H9 (cell line): ENCODE results near the gene MSL2. TPM values are rescaled to one million over a fixed set of nuclear protein-coding genes. Genes with fewer than 3 reads are reported as not detected.

ENCODE experiments used
- DNase-seq: peaks from one replicate; pipeline ENCODE4 v3.0.0-alpha.2; 2017
- H2AFZ ChIP-seq: one replicate; pipeline ENCODE4 v1.6.1; 2013; ENCODE audit warnings: mild to moderate bottlenecking, low read length, control low read depth, moderate library complexity
- H2AK5ac ChIP-seq: 2 replicates; pipeline ENCODE4 v1.6.1; 2013; ENCODE audit warnings: low read length, control low read depth, mixed read lengths; ENCODE audit not compliant: insufficient read length
- H2BK120ac ChIP-seq: one replicate; pipeline ENCODE4 v1.6.1; 2013; ENCODE audit warnings: low read depth, mild to moderate bottlenecking, low read length, control low read depth, inconsistent platforms; ENCODE audit not compliant: poor library complexity, severe bottlenecking
- H2BK12ac ChIP-seq: 2 replicates; pipeline ENCODE4 v1.6.1; 2013; ENCODE audit warnings: low read length, control low read depth, mixed read lengths, low read depth; ENCODE audit not compliant: insufficient read length
- H2BK15ac ChIP-seq: 2 replicates; pipeline ENCODE4 v1.6.1; 2013; ENCODE audit warnings: low read depth, low read length, control low read depth
- H2BK20ac ChIP-seq: one replicate; pipeline ENCODE4 v1.6.1; 2013; ENCODE audit warnings: low read depth, mild to moderate bottlenecking, low read length, control low read depth, inconsistent platforms; ENCODE audit not compliant: poor library complexity, severe bottlenecking
- H2BK5ac ChIP-seq: 2 replicates; pipeline ENCODE4 v1.6.1; 2013; ENCODE audit warnings: low read length, control low read depth, mixed read lengths; ENCODE audit not compliant: insufficient read length
- H3K14ac ChIP-seq: 2 replicates; pipeline ENCODE4 v1.6.1; 2013; ENCODE audit warnings: low read length, control low read depth; ENCODE audit not compliant: insufficient read depth
- H3K18ac ChIP-seq: 2 replicates; pipeline ENCODE4 v1.6.1; 2013; ENCODE audit warnings: low read depth, mild to moderate bottlenecking, mixed read lengths, low read length, control low read depth; ENCODE audit not compliant: insufficient read length
- H3K23ac ChIP-seq: 2 replicates; pipeline ENCODE4 v1.6.1; 2013; ENCODE audit warnings: low read length, control low read depth, mixed read lengths, low read depth; ENCODE audit not compliant: insufficient read length
- H3K23me2 ChIP-seq: 2 replicates; pipeline ENCODE4 v1.6.1; 2013; ENCODE audit warnings: low read depth, mild to moderate bottlenecking, mixed read lengths, low read length, control low read depth; ENCODE audit not compliant: insufficient read length, poor library complexity, severe bottlenecking
- H3K27ac ChIP-seq: 2 replicates; pipeline ENCODE4 v1.5.1; 2013; ENCODE audit warnings: low read length, control low read depth, mixed read lengths, low read depth; ENCODE audit not compliant: insufficient read length
- H3K27me3 ChIP-seq: 2 replicates; pipeline ENCODE4 v1.6.1; 2013; ENCODE audit warnings: low read length, control low read depth, inconsistent platforms; ENCODE audit not compliant: insufficient read depth
- H3K4ac ChIP-seq: 2 replicates; pipeline ENCODE4 v1.6.1; 2013; ENCODE audit warnings: low read depth, mild to moderate bottlenecking, control low read depth, inconsistent platforms, low read length, moderate library complexity
- H3K4me1 ChIP-seq: 2 replicates; pipeline ENCODE4 v1.6.1; 2013; ENCODE audit warnings: low read length, control low read depth, inconsistent platforms; ENCODE audit not compliant: insufficient read depth
- H3K4me2 ChIP-seq: 2 replicates; pipeline ENCODE4 v1.6.1; 2013; ENCODE audit warnings: low read length, control low read depth, mixed read lengths; ENCODE audit not compliant: insufficient read length, insufficient read depth
- H3K56ac ChIP-seq: 2 replicates; pipeline ENCODE4 v1.6.1; 2013; ENCODE audit warnings: low read depth, mild to moderate bottlenecking, mixed read lengths, low read length, control low read depth; ENCODE audit not compliant: insufficient read length
- H3K79me1 ChIP-seq: 2 replicates; pipeline ENCODE4 v1.6.1; 2013; ENCODE audit warnings: low read depth, mild to moderate bottlenecking, moderate library complexity, low read length, control low read depth, inconsistent platforms; ENCODE audit not compliant: insufficient read depth, poor library complexity, severe bottlenecking
- H3K79me2 ChIP-seq: 2 replicates; pipeline ENCODE4 v1.6.1; 2013; ENCODE audit warnings: low read length, control low read depth, inconsistent platforms; ENCODE audit not compliant: insufficient read depth
- H3K9ac ChIP-seq: 2 replicates; pipeline ENCODE4 v1.6.1; 2013; ENCODE audit warnings: low read length, control low read depth, mixed read lengths; ENCODE audit not compliant: insufficient read length; ENCODE audit errors: extremely low read depth
- H3K9me3 ChIP-seq: one replicate; pipeline ENCODE4 v1.6.1; 2013; ENCODE audit warnings: low read depth, low read length, inconsistent platforms; ENCODE audit not compliant: control insufficient read depth
- H3T11ph ChIP-seq: one replicate; pipeline ENCODE4 v1.6.1; 2013; ENCODE audit warnings: mild to moderate bottlenecking, low read length, control low read depth, inconsistent platforms
- H4K20me1 ChIP-seq: one replicate; pipeline ENCODE4 v1.6.1; 2013; ENCODE audit not compliant: control insufficient read depth, insufficient read length, insufficient read depth
- H4K5ac ChIP-seq: 2 replicates; pipeline ENCODE4 v1.6.1; 2013; ENCODE audit warnings: low read depth, mild to moderate bottlenecking, mixed read lengths, low read length, control low read depth; ENCODE audit not compliant: insufficient read length
- H4K8ac ChIP-seq: replicated peaks from 2 replicates; pipeline ENCODE4 v1.6.1; 2013; ENCODE audit warnings: low read length, control low read depth, mixed read lengths, low read depth; ENCODE audit not compliant: insufficient read length
- H4K91ac ChIP-seq: 2 replicates; pipeline ENCODE4 v1.6.1; 2013; ENCODE audit warnings: low read depth, mild to moderate bottlenecking, moderate library complexity, mixed read lengths, low read length, control low read depth; ENCODE audit not compliant: insufficient read length
- H3K27ac Mint-ChIP-seq, 3 experiments: 2 replicates in 2 of 3; 3 replicates in 1 of 3; pipeline ENCODE4 v1.8.0; 2020 to 2021; ENCODE audit warnings: mixed read lengths in 3 of 3, mild to moderate bottlenecking in 1 of 3, moderate library complexity in 1 of 3
- H3K27me3 Mint-ChIP-seq: 2 replicates; pipeline ENCODE4 v1.8.0; 2021; ENCODE audit warnings: low read depth, mild to moderate bottlenecking, moderate library complexity, mixed read lengths
- H3K36me3 Mint-ChIP-seq, 3 experiments: 2 replicates in 2 of 3; 3 replicates in 1 of 3; pipeline ENCODE4 v1.8.0; 2020 to 2021; ENCODE audit warnings: low read depth in 3 of 3, mixed read lengths in 3 of 3; ENCODE audit not compliant: insufficient read depth in 1 of 3
- H3K4me1 Mint-ChIP-seq, 2 experiments: 2 replicates each; pipeline ENCODE4 v1.8.0; 2020; ENCODE audit warnings: mixed read lengths in 2 of 2
- H3K4me3 Mint-ChIP-seq, 2 experiments: 2 replicates in 1 of 2; 3 replicates in 1 of 2; pipeline ENCODE4 v1.8.0; 2020 to 2021; ENCODE audit warnings: mild to moderate bottlenecking in 2 of 2, mixed read lengths in 2 of 2, moderate library complexity in 1 of 2
- H3K9me3 Mint-ChIP-seq, 2 experiments: 2 replicates in 1 of 2; 3 replicates in 1 of 2; pipeline ENCODE4 v1.8.0; 2020; ENCODE audit warnings: mild to moderate bottlenecking in 2 of 2, mixed read lengths in 2 of 2, moderate library complexity in 1 of 2
- CTCF ChIP-seq: fragments of 200-600 bp; sonication (generic); conservative IDR thresholded peaks from 3 replicates; pipeline ENCODE4 v1.8.0; 2021; ENCODE audit warnings: antibody characterized with exemption, mild to moderate bottlenecking
- WGBS: extraction: QIAGEN DNeasy Blood & Tissue Kit; methylation state at CpG from one replicate; pipeline ENCODE4 v1.1.7; 2013; ENCODE audit warnings: missing lambda C conversion rate, low lambda C conversion rate, mixed read lengths; ENCODE audit not compliant: insufficient read length; ENCODE audit errors: extremely low coverage; 5-methylcytosine and 5-hydroxymethylcytosine counted together
- total RNA-seq: library from RNA; stranded (reverse); gene quantifications from 2 replicates; pipeline ENCODE4 v1.2.1, GENCODE V29; 2021

MSL2 gene
- total RNA-seq, 1 experiment from 2014 or later: 42.7 TPM

- Histone ChIP-seq H3K18ac (no peak overlapping the region), H3K4me1 (no peaks in the 10 kb centered on the region), H3K9me3 (no peaks in the 10 kb centered on the region), H4K20me1 (no peaks in the 10 kb centered on the region), H4K5ac (no peak overlapping the region), H3K27me3 (no peaks in the 10 kb centered on the region), H3K23ac (no peak overlapping the region), H2AK5ac (no peak overlapping the region), H4K91ac (no peak overlapping the region), H3K4me2 (no peak overlapping the region), H2BK12ac (no peak overlapping the region), H3T11ph (no peak overlapping the region), H3K14ac (no peak overlapping the region), H3K4ac (no peak overlapping the region), H3K56ac (no peak overlapping the region), H2BK120ac (no peak overlapping the region), H3K27ac (no peak overlapping the region), H2AFZ (no peak overlapping the region), H2BK5ac (no peak overlapping the region), H3K79me1 (no peaks in the 10 kb centered on the region), H2BK15ac (no peak overlapping the region), H4K8ac (no peak overlapping the region), H3K23me2 (no peaks in the 10 kb centered on the region), H3K79me2 (no peaks in the 10 kb centered on the region), H2BK20ac (no peak overlapping the region), H3K9ac (no peak overlapping the region)
- WGBS: no CpG with 5 or more reads among the region's 2 CpGs
- Mint-ChIP-seq H3K27me3 (peaks cover 4% of the 10 kb centered on the region; the same call in 1 of the 2 replicates), H3K4me1 (no peaks in the 10 kb centered on the region), H3K9me3 (peaks cover 22 to 33% of the 10 kb centered on the region in 2 experiments), H3K36me3 (peaks cover 22 to 41% (median 30%) of the 10 kb centered on the region in 3 experiments), H3K27ac (no peak overlapping the region), H3K4me3 (no peak overlapping the region)
- TF ChIP-seq CTCF: no peak
- DNase-seq: no peak
Measured at GRCh38 chr3:136110481-136110880, 85.7 kb downstream of the MSL2 start.
